ENCODE results near the gene ACSS2. TPM values are rescaled to one million over a fixed set of nuclear protein-coding genes. Genes with fewer than 3 reads are reported as not detected.
A peak's percentile ranks its signal among the peaks of the same experiment; 100 is the strongest.

Gene ACSS2
- polyA plus RNA-seq, 6 donors from 2014 or later: 4.8 to 20.1 (median 5.7) TPM

- Mint-ChIP-seq H3K36me3 (peaks cover 5 to 8% of the 10 kb centered on the region in 2 donors), H3K9me3 (no peaks in the 10 kb centered on the region), H3K4me1 (peaks cover 0 to 3% (median 0%) of the 10 kb centered on the region in 3 donors), H3K4me3 (no peak overlapping the region), H3K27me3 (no peaks in the 10 kb centered on the region), H3K27ac (peak overlapping the region in 1 of 6 donors; percentile 50)
- DNase-seq (no peak), ATAC-seq (ENCODE audit: low read depth in 2 of 2) (no peak)
These were observed 72.7 kb downstream of the ACSS2 start for GRCh38 chr20:34949120-34949519.

GRCh38 chr20:34951252-34951651, 74.8 kb downstream of the ACSS2 start:
- no peak for DNase-seq
- Mint-ChIP-seq H3K4me1 (peaks cover 16 to 21% (median 18%) of the 10 kb centered on the region in 3 donors), H3K4me3 (no peak overlapping the region), H3K36me3 (peaks cover 5 to 8% of the 10 kb centered on the region in 2 donors), H3K27me3 (no peaks in the 10 kb centered on the region), H3K27ac (no peak overlapping the region), H3K9me3 (no peaks in the 10 kb centered on the region)
- no peak for ATAC-seq (ENCODE audit: low read depth in 2 of 2)

- no peak overlapping the region for H3K4me3 Mint-ChIP-seq
- H3K27ac Mint-ChIP-seq: peak overlapping the region in 1 of 6 donors; percentile 4
- no peak for ATAC-seq (ENCODE audit: low read depth in 2 of 2)
These were observed 75.2 kb downstream of the ACSS2 start for GRCh38 chr20:34951652-34952051.

GRCh38 chr20:34952671-34953070, 76.3 kb downstream of the ACSS2 start:
- Mint-ChIP-seq H3K27me3 (no peaks in the 10 kb centered on the region), H3K36me3 (peaks cover 5 to 8% of the 10 kb centered on the region in 2 donors), H3K9me3 (peaks cover 0 to 2% (median 0%) of the 10 kb centered on the region in 7 donors), H3K4me3 (peak overlapping the region in 1 of 8 donors; percentile 31), H3K4me1 (peaks cover 21 to 28% (median 25%) of the 10 kb centered on the region in 3 donors), H3K27ac (peak overlapping the region in 1 of 6 donors; percentile 6)
- no peak for DNase-seq
- no peak for ATAC-seq (ENCODE audit: low read depth in 2 of 2)

More at GRCh38 chr20:34951652-34952051, 75.2 kb downstream of the ACSS2 start:
- no peaks in the 10 kb centered on the region for H3K9me3 Mint-ChIP-seq
- no peaks in the 10 kb centered on the region for H3K27me3 Mint-ChIP-seq
- DNase-seq: no peak
- H3K4me1 Mint-ChIP-seq: peaks cover 20 to 25% (median 22%) of the 10 kb centered on the region in 3 donors
- H3K36me3 Mint-ChIP-seq: peaks cover 5 to 8% of the 10 kb centered on the region in 2 donors

- DNase-seq (no peak), ATAC-seq (ENCODE audit: low read depth in 2 of 2) (no peak)
- H3K36me3 Mint-ChIP-seq: peaks cover 5 to 7% of the 10 kb centered on the region in 2 donors
- peak overlapping the region in 2 of 8 donors; percentile 9 to 87 for H3K4me3 Mint-ChIP-seq
- H3K27me3 Mint-ChIP-seq: no peaks in the 10 kb centered on the region
- peaks cover 21 to 28% (median 25%) of the 10 kb centered on the region in 3 donors for H3K4me1 Mint-ChIP-seq
- peak overlapping the region in 1 of 6 donors; percentile 50 for H3K27ac Mint-ChIP-seq
- peaks cover 0 to 2% (median 0%) of the 10 kb centered on the region in 7 donors for H3K9me3 Mint-ChIP-seq
These were observed 77.5 kb downstream of the ACSS2 start for GRCh38 chr20:34953960-34954359.

- Mint-ChIP-seq H3K4me3 (peak overlapping the region; percentile 87 to 97 (median 96)), H3K9me3 (peaks cover 0 to 2% (median 0%) of the 10 kb centered on the region in 7 donors), H3K36me3 (no peaks in the 10 kb centered on the region), H3K4me1 (peaks cover 21 to 28% (median 25%) of the 10 kb centered on the region in 3 donors), H3K27me3 (no peaks in the 10 kb centered on the region), H3K27ac (peak overlapping the region; percentile 88 to 98 (median 97))
- ATAC-seq (ENCODE audit: low read depth in 2 of 2) (no peak), DNase-seq (no peak)
These were observed 78.5 kb downstream of the ACSS2 start for GRCh38 chr20:34954904-34955230.

GRCh38 chr20:34955231-34956040, 79.0 kb downstream of the ACSS2 start, which contains the start of the genes GSS and MYH7B:
TSS of gene GSS (minus strand) at chr20:34955806. CDS start at chr20:34951852, 3,954 bp downstream.
TSS of gene MYH7B (plus strand) at chr20:34955868. CDS start at chr20:34978006, 22,138 bp downstream.
- H3K36me3 Mint-ChIP-seq: no peaks in the 10 kb centered on the region
- peak; percentile 87 to 88 for ATAC-seq (ENCODE audit: low read depth in 2 of 2)
- no peaks in the 10 kb centered on the region for H3K27me3 Mint-ChIP-seq
- peaks cover 0 to 2% (median 0%) of the 10 kb centered on the region in 7 donors for H3K9me3 Mint-ChIP-seq
- peak within 1 kb of the TSS; percentile 87 to 97 (median 96) for H3K4me3 Mint-ChIP-seq
- H3K27ac Mint-ChIP-seq: peak within 1 kb of the TSS; percentile 88 to 98 (median 97)
- peaks cover 21 to 28% (median 25%) of the 10 kb centered on the region in 3 donors for H3K4me1 Mint-ChIP-seq
- DNase-seq: peak; percentile 90

- Mint-ChIP-seq H3K4me3 (peak overlapping the region; percentile 87 to 97 (median 96)), H3K4me1 (peaks cover 21 to 33% (median 29%) of the 10 kb centered on the region in 3 donors), H3K27ac (peak overlapping the region; percentile 88 to 98 (median 97)), H3K27me3 (no peaks in the 10 kb centered on the region), H3K36me3 (no peaks in the 10 kb centered on the region), H3K9me3 (peaks cover 0 to 2% (median 0%) of the 10 kb centered on the region in 7 donors)
- DNase-seq: no peak
- ATAC-seq (ENCODE audit: low read depth in 2 of 2): no peak
These were observed 79.6 kb downstream of the ACSS2 start for GRCh38 chr20:34956041-34956458.

GRCh38 chr20:34956751-34957472, 80.5 kb downstream of the ACSS2 start:
- peak overlapping the region in 6 of 8 donors; percentile 87 to 96 (median 95) for H3K4me3 Mint-ChIP-seq
- no peak for DNase-seq
- H3K27ac Mint-ChIP-seq: peak overlapping the region in 4 of 6 donors; percentile 6 to 88 (median 58)
- no peaks in the 10 kb centered on the region for H3K36me3 Mint-ChIP-seq
- peaks cover 21 to 33% (median 27%) of the 10 kb centered on the region in 3 donors for H3K4me1 Mint-ChIP-seq
- no peaks in the 10 kb centered on the region for H3K27me3 Mint-ChIP-seq
- ATAC-seq (ENCODE audit: low read depth in 2 of 2): no peak
- H3K9me3 Mint-ChIP-seq: peaks cover 0 to 2% (median 0%) of the 10 kb centered on the region in 7 donors

GRCh38 chr20:34964486-34964885, 88.1 kb downstream of the ACSS2 start:
- Mint-ChIP-seq H3K27ac (no peak overlapping the region), H3K36me3 (no peaks in the 10 kb centered on the region), H3K27me3 (peaks cover 0 to 11% (median 0%) of the 10 kb centered on the region in 3 donors), H3K4me1 (peaks cover 0 to 5% (median 4%) of the 10 kb centered on the region in 3 donors), H3K9me3 (no peaks in the 10 kb centered on the region), H3K4me3 (no peak overlapping the region)
- ATAC-seq (ENCODE audit: low read depth in 2 of 2) (no peak), DNase-seq (no peak)

GRCh38 chr20:34965051-34965450, 88.6 kb downstream of the ACSS2 start:
- Mint-ChIP-seq H3K4me3 (no peak overlapping the region), H3K27me3 (peaks cover 0 to 11% (median 0%) of the 10 kb centered on the region in 3 donors), H3K4me1 (peaks cover 0 to 5% (median 4%) of the 10 kb centered on the region in 3 donors), H3K9me3 (no peaks in the 10 kb centered on the region), H3K36me3 (no peaks in the 10 kb centered on the region), H3K27ac (no peak overlapping the region)
- ATAC-seq (ENCODE audit: low read depth in 2 of 2) (no peak), DNase-seq (no peak)

- ATAC-seq (ENCODE audit: low read depth in 2 of 2): no peak
- no peaks in the 10 kb centered on the region for H3K9me3 Mint-ChIP-seq
- no peaks in the 10 kb centered on the region for H3K36me3 Mint-ChIP-seq
- no peak overlapping the region for H3K4me3 Mint-ChIP-seq
- H3K4me1 Mint-ChIP-seq: no peaks in the 10 kb centered on the region
- no peak overlapping the region for H3K27ac Mint-ChIP-seq
- DNase-seq: no peak
- peaks cover 0 to 17% (median 0%) of the 10 kb centered on the region in 3 donors for H3K27me3 Mint-ChIP-seq
These were observed 91.0 kb downstream of the ACSS2 start for GRCh38 chr20:34967421-34967820.

- no peak for DNase-seq
- Mint-ChIP-seq H3K27me3 (peaks cover 0 to 20% (median 0%) of the 10 kb centered on the region in 3 donors), H3K9me3 (no peaks in the 10 kb centered on the region), H3K4me1 (no peaks in the 10 kb centered on the region), H3K36me3 (no peaks in the 10 kb centered on the region), H3K4me3 (no peak overlapping the region), H3K27ac (no peak overlapping the region)
- ATAC-seq (ENCODE audit: low read depth in 2 of 2): no peak
These were observed 91.8 kb downstream of the ACSS2 start for GRCh38 chr20:34968042-34968775.

Measured in naive B cell (primary cell).